ENCODE data around the gene LONP2.

GRCh38 chr16:48274476-48274875 lies 30.4 kb downstream of the LONP2 start:
- TF ChIP-seq POLR2A (IDR thresholded peaks at IDR 0.05) (no peak), CTCF (IDR thresholded peaks at IDR 0.05) (no peak), EP300 (IDR thresholded peaks at IDR 0.05) (no peak)
